ENCODE data around the gene GGTLC2. TPM values are rescaled to one million over a fixed set of nuclear protein-coding genes. Genes with fewer than 3 reads are reported as not detected.
"Not testable (repeated sequence)": the region's sequence is repeated elsewhere in the genome, so short reads cannot be mapped to it uniquely, and the experiment has no call there.

Gene GGTLC2
- total RNA-seq, 2 donors from 2014 or later, result not detected

DNA sequence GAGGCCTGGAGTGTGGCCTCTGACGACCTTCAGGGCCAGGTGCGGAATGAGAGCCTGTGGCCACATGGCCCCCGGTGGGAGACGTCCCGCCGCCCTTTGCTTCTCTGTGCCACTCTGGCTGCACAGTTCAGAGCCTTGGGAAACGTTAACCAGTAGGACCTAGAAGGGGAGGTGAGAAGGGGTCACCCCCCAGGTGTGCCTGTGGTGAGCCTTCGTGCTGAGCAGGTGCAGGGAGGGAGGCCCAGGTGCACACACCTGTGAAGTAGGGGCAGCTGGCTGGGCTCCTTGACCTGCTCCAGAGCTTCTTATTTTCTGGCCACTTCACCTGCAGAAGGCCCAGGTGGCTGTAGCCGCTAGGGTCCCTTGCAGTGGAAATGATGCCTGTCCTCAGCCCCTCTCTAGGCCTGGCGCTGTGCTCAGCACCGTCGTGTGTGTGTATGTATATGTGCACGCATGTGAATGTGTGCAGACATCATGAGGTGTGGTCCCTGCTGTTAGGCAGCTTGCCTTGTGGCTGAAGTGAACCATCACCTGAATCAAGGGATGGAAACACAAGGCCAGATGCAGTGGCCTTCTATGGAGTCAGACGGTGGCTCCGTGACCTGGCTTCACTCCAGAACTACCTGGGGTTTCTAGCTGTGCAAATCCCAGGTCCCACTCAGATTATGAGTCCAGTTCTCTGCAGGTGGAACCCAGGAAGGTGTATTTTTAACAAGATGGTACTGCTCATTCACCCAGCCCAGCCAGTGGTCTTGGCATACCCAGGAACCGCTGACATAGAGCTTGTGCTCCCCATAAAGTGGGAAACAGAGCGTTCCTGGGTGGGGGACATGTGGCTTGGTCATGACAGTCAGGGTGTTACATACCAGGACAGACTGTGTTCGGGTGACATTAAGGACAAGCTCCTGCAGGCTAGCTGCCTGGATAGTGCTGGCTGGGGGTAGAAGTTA, 15.6 kb upstream of the GGTLC2 start:
- not testable (repeated sequence) for H3K36me3 Mint-ChIP-seq; ATAC-seq; DNase-seq (ENCODE audit: low spot score in 2 of 2); H3K9me3 Mint-ChIP-seq; H3K27ac Mint-ChIP-seq

- H3K27ac Mint-ChIP-seq; H3K9me3 Mint-ChIP-seq; H3K36me3 Mint-ChIP-seq; DNase-seq (ENCODE audit: low spot score in 2 of 2); ATAC-seq: not testable (repeated sequence)
These were observed 13.2 kb upstream of the GGTLC2 start for GRCh38 chr22:22631223-22631652.

DNA sequence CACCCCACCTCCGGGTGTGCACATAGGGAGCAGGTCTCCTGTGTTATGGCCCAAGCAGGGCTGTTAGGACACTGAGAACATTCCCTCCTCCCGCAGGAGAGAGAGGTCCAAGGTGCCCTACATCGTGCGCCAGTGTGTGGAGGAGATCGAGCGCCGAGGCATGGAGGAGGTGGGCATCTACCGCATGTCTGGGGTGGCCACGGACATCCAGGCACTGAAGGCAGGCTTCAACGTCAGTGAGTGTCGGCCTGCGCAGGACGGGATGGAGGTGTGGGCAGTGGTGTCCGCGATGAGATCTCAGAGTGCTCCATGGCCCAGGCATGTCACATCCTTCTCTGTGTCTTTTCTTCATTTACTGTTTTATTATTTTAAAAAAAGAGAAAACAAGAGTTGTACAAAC, 12.2 kb upstream of the GGTLC2 start:
- DNase-seq (ENCODE audit: low spot score in 2 of 2); ATAC-seq; H3K27ac Mint-ChIP-seq; H3K9me3 Mint-ChIP-seq; H3K36me3 Mint-ChIP-seq: not testable (repeated sequence)

DNA sequence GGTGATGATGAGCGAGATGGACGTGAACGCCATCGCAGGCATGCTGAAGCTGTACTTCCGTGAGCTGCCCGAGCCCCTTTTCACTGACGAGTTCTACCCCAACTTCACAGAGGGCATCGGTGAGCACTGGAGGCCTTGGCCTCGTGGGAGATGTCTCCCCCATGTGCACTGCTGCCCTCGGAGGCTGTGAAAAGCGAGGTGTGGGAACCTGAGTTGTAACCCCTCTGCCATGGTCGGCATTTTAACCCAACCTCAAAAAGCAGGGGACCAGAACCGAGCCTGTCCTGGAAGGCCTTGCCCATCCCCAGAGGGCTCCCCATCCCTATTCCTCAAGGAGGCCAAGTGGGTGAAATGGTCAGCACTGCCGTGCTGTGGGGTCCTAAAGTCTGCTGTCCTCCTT, 10.9 kb upstream of the GGTLC2 start:
- not testable (repeated sequence) for DNase-seq (ENCODE audit: low spot score in 2 of 2); H3K36me3 Mint-ChIP-seq; ATAC-seq; H3K9me3 Mint-ChIP-seq; H3K27ac Mint-ChIP-seq

DNA sequence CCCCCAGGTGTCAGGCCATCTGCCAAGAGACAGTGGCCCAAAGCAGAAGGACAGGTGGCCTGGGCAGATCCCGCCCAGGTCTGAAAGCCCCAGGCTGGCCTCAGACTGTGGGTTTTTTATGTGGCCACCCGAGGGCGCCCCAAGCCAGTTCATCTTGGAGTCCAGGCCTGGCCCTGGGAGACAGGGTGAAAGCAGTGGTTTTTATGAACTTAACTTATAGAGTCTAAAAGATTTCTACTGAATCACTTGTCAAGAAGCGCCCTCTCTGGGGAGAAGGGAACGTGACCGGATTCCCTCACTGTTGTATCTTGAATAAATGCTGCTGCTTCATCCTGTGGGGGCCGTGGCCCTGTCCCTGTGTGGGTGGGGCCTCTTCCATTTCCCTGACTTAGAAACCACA, 8.2 kb upstream of the GGTLC2 start:
- DNase-seq (ENCODE audit: low spot score in 2 of 2); H3K36me3 Mint-ChIP-seq; H3K9me3 Mint-ChIP-seq: not testable (repeated sequence)

GRCh38 chr22:22638313-22638712, 6.1 kb upstream of the GGTLC2 start:
- DNase-seq (ENCODE audit: low spot score in 2 of 2); H3K36me3 Mint-ChIP-seq; H3K27ac Mint-ChIP-seq; ATAC-seq; H3K9me3 Mint-ChIP-seq: not testable (repeated sequence)

More for the DNA sequence above, 8.2 kb upstream of the GGTLC2 start:
- not testable (repeated sequence) for ATAC-seq, H3K27ac Mint-ChIP-seq

- H3K9me3 Mint-ChIP-seq; H3K27ac Mint-ChIP-seq; H3K36me3 Mint-ChIP-seq; ATAC-seq; DNase-seq (ENCODE audit: low spot score in 2 of 2): not testable (repeated sequence)
These were observed 2.2 kb upstream of the GGTLC2 start for GRCh38 chr22:22642255-22642654.

DNA sequence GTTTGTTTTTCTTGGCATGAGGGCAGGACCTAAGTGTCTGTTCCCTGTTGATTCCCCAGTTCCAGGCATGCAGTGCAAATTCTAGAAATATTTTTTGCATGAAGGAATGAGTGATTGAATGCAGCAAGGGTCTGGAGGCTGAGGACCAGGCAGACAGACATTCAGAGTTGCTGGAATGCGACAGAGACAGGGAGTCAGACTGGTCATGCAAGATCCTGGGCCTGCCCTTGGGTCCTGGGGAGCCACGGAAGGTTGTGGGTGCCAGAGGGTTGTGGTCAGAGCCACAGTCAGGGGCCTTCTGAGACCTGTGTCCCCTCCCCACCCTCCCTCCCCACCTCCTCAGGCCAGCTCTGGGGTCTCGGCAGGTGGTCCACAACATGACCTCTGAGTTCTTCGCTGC, 1.6 kb downstream of the GGTLC2 start:
- H3K9me3 Mint-ChIP-seq; ATAC-seq; H3K27ac Mint-ChIP-seq; H3K36me3 Mint-ChIP-seq; DNase-seq (ENCODE audit: low spot score in 2 of 2): not testable (repeated sequence)

GRCh38 chr22:22647952-22648351, 3.5 kb downstream of the GGTLC2 start:
- not testable (repeated sequence) for H3K36me3 Mint-ChIP-seq; DNase-seq (ENCODE audit: low spot score in 2 of 2); H3K9me3 Mint-ChIP-seq; ATAC-seq; H3K27ac Mint-ChIP-seq

DNA sequence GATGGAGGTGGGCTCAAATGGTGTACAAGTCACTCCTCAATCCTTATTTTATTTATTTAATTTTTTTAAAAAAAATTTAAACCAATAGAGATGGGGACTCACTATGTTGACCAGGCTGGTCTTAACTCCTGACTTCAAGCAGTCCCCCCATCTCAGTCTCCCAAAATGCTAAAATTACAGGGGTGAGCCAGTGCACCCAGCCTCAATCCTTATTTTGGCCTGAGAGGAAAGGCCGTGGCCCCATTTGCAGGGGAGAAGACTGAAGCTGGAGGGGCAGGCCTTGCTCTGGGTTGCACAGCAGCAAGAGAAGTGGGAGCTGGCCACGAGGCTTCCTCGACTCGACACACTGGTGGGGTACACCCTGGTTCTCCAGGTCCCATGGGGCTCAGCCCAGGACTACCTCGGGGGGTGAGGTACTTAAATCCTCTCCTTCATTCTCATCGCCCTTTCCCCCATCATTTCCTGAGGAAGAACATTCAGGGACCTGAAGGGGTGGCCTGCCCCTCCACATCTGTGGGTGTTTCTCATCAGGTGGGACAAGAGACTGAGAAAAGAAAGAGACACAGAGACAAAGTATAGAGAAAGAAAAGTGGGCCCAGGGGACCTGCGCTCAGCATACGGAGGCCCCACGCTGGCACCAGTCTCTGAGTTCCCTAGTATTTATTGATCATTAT, 4.6 kb downstream of the GGTLC2 start:
- ATAC-seq; H3K27ac Mint-ChIP-seq; H3K36me3 Mint-ChIP-seq; H3K9me3 Mint-ChIP-seq; DNase-seq (ENCODE audit: low spot score in 2 of 2): not testable (repeated sequence)

DNA sequence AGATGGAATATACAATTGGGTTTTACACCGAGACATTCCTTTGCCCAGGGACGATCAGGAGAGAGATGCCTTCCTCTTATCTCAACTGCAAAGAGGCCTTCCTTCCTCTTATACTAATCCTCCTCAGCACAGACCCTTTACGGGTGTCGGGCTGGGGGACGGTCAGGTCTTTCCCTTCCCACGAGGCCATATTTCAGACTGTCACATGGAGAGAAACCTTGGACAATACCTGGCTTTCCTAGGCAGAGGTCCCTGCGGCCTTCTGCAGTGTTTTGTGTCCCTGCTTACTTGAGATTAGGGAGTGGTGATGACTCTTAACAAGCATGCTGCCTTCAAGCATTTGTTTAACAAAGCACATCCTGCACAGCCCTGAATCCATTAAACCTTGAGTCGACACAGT, 5.3 kb downstream of the GGTLC2 start:
- not testable (repeated sequence) for ATAC-seq; H3K27ac Mint-ChIP-seq; H3K9me3 Mint-ChIP-seq; H3K36me3 Mint-ChIP-seq; DNase-seq (ENCODE audit: low spot score in 2 of 2)

DNA sequence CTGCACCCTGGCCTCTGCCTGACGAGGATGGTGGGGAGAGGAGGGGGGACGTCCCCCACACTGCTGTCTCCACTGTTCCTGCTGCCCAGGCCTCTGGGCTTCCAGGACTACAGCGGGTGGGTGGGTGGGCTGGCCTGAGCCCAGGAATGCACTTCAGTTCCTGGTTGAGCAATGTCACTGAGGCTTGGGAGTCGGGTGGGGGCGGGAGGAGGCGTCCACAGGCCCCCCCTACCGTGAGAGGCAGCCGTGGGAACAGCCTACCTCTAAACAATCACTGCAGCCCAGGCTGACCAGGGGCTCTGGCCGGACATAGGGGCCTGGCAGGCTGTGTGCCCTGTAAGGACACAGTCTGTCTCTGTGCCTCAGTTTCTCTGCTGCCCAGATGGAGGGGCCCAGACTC, 6.0 kb downstream of the GGTLC2 start:
- not testable (repeated sequence) for H3K9me3 Mint-ChIP-seq; DNase-seq (ENCODE audit: low spot score in 2 of 2); H3K27ac Mint-ChIP-seq; ATAC-seq; H3K36me3 Mint-ChIP-seq

- H3K27ac Mint-ChIP-seq; H3K9me3 Mint-ChIP-seq; ATAC-seq; DNase-seq (ENCODE audit: low spot score in 2 of 2); H3K36me3 Mint-ChIP-seq: not testable (repeated sequence)
These were observed 6.5 kb downstream of the GGTLC2 start for GRCh38 chr22:22650803-22651515.

DNA sequence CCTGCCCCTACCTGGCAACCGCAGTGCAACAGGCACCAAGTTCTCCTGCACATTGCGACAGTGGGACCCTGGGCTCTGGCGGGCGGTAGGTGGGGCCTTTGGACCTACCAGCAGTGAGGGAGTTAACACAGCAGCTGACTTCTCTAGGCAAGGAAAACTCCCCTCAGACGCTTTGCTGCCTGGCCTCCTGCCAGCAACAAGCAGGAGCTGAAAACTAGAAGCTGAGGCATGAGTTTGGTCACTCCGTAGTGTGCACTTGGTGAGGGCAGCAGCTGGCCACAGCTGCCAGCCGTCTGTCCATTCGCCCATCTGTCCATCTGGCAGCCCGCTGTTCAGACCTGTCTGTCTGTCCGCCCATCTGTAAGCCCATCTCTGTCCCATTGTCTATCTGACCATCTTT, 7.2 kb downstream of the GGTLC2 start:
- DNase-seq (ENCODE audit: low spot score in 2 of 2); H3K9me3 Mint-ChIP-seq; H3K36me3 Mint-ChIP-seq; H3K27ac Mint-ChIP-seq; ATAC-seq: not testable (repeated sequence)

- H3K9me3 Mint-ChIP-seq; DNase-seq (ENCODE audit: low spot score in 2 of 2); ATAC-seq; H3K27ac Mint-ChIP-seq; H3K36me3 Mint-ChIP-seq: not testable (repeated sequence)
These were observed 7.7 kb downstream of the GGTLC2 start for GRCh38 chr22:22652102-22652501.

- not testable (repeated sequence) for H3K27ac Mint-ChIP-seq; H3K9me3 Mint-ChIP-seq; DNase-seq (ENCODE audit: low spot score in 2 of 2); ATAC-seq; H3K36me3 Mint-ChIP-seq
These were observed 8.2 kb downstream of the GGTLC2 start for GRCh38 chr22:22652573-22652972.
